GM10847 (cell line): Measurements from ENCODE around the gene TMEM170B.

Experiments
- POLR2A ChIP-seq: IDR thresholded peaks from 2 replicates; pipeline ENCODE4 v1.6.1; 2011; ENCODE audit not compliant: insufficient read length; ENCODE audit errors: extremely low read depth

TMEM170B gene

DNA sequence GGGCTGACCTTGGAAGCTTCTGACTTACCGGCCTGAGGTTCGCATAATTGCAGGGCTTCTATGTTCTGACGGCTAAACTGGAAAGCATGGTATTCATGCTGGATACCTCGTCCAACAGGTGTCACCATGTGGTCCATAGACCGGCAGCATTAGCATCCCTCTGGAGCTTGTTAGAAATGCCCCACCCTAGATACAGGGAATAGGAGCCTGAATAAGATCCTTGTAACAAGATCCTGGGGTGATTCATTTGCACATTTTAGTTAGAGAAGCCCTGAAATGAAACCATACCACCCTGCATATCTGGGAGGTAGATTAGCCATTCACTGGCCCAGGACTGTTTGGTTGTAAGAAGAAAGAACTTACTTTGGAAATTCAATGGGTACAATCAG lies 77.7 kb downstream of the TMEM170B start:
- no peak for TF ChIP-seq POLR2A

DNA sequence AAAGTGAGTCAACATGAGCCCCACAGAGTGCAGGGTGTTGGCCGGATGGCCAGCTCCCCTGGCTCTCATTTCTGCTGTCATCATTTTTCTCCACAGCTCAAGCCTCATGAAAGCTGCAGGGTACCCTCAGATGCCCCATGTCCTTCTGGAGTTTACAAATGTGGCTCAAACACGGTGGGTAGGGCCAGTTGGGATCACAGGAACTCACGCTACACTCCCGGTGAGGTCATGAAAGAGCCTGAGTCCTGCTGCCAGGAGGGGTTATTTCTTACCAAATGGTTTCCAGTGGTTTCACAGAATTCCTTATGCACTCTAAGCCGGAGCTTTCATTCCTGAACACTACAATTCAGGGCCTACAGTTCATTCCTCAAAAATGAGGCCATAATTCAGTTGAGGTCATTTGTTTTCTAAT lies 78.7 kb downstream of the TMEM170B start:
- TF ChIP-seq POLR2A: no peak

DNA sequence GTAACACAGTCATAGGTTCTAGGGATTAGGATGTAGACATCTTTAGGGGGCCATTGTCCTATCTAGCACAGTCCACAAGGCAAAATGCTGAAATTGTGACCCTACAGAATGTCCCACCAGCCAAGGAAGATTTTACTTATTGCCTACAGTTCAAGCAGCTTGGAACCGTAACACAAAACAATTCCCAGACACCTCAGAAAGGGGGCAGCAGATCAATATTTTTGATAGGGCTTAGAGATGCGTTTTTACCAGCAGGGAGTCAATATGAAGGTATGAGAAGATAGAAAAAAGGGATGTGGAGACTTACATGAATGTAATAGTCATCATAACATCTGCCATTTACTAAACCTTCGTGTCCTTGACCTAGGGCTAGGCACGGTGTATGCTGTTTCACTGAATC lies 81.0 kb downstream of the TMEM170B start:
- no peak for TF ChIP-seq POLR2A

DNA sequence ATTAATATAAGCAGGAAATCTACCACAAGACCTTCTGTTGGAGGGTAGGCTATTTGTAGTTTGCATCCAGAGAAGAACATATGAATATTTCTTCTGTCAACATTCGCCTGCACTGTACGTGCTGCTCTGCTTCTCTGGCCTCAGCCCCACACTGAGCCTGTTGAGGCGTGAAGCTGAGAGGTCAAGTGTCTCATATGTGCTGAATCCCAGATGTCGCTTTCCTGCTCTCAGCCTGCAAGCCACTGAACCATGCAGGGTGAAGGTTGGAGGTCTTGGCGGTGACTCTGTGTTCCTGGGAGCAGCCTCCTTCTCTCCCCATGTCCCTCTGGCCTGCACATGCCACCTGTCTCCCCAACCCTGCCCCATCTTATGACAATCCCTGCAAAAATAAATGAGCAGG lies 83.6 kb downstream of the TMEM170B start:
- TF ChIP-seq POLR2A: no peak

DNA sequence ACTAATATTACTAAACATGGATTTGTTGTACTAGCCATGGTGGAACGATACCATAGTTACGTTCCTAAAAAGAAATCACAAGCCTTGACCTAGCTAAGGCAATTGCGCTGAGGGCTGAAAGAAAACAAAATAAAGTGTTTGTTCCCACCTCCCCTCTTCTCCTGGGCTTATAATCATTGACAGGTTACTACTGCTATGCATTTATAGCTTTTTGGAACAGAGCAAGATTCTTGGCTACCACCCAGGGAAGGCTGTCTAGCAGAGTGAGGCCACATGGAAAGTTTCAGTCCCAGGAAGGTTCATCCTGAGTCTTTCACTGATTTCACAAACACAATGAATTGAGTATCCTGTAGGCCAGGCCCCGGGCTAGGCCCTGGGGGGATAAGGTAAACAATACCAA lies 84.6 kb downstream of the TMEM170B start:
- TF ChIP-seq POLR2A: no peak

DNA sequence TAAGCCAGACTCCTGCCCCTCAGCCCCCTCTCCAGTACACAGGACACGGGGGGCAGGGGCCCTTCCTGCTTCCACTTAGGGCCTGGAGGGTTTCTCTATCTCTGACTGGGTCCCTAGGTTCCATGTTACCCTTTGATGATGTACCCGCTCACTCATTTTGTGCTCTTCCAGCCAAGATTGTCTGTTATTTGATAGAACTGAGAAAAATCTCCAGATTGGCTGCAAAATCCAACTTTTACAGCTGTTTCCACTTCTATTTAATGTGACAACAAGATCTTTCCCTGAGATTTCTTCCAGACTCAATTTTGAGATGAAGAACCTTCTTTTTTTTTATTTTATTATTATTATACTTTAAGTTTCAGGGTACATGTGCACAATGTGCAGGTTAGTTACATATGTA lies 85.7 kb downstream of the TMEM170B start:
- TF ChIP-seq POLR2A: no peak

- TF ChIP-seq POLR2A: no peak
Observed at GRCh38 chr6:11625302-11625701, 87.8 kb downstream of the TMEM170B start.

GRCh38 chr6:11626356-11626755 lies 88.8 kb downstream of the TMEM170B start:
- no peak for TF ChIP-seq POLR2A

- no peak for TF ChIP-seq POLR2A
Observed at GRCh38 chr6:11628562-11628961, 91.0 kb downstream of the TMEM170B start.

- TF ChIP-seq POLR2A: no peak
Observed at GRCh38 chr6:11631008-11631407, 93.5 kb downstream of the TMEM170B start.

- TF ChIP-seq POLR2A: no peak
Observed at GRCh38 chr6:11631539-11631938, 94.0 kb downstream of the TMEM170B start.

GRCh38 chr6:11632231-11632630 lies 94.7 kb downstream of the TMEM170B start:
- no peak for TF ChIP-seq POLR2A

GRCh38 chr6:11632795-11633511 lies 95.4 kb downstream of the TMEM170B start:
- TF ChIP-seq POLR2A: no peak
